Endothelial cell (in vitro differentiated cells): Measurements from ENCODE around the gene SRRT. TPM values are rescaled to one million over a fixed set of nuclear protein-coding genes. Genes with fewer than 3 reads are reported as not detected.

Experiments used
- DNase-seq: peaks from one replicate; pipeline ENCODE4 v3.0.0; 2021; ENCODE audit warnings: low spot score
- H3K27ac Mint-ChIP-seq: one replicate; pipeline ENCODE4 v1.8.0; 2021; ENCODE audit warnings: mixed read lengths, inconsistent platforms; ENCODE audit not compliant: unreplicated experiment
- H3K27me3 Mint-ChIP-seq: one replicate; pipeline ENCODE4 v1.8.0; 2021; ENCODE audit warnings: mild to moderate bottlenecking, moderate library complexity, mixed read lengths, inconsistent platforms; ENCODE audit not compliant: unreplicated experiment
- H3K36me3 Mint-ChIP-seq: one replicate; pipeline ENCODE4 v1.8.0; 2021; ENCODE audit warnings: mild to moderate bottlenecking, low read depth, mixed read lengths, inconsistent platforms; ENCODE audit not compliant: unreplicated experiment
- H3K4me1 Mint-ChIP-seq: one replicate; pipeline ENCODE4 v1.8.0; 2021; ENCODE audit warnings: mild to moderate bottlenecking, mixed read lengths, inconsistent platforms; ENCODE audit not compliant: unreplicated experiment
- H3K4me3 Mint-ChIP-seq: one replicate; pipeline ENCODE4 v1.8.0; 2021; ENCODE audit warnings: mild to moderate bottlenecking, mixed read lengths, inconsistent platforms; ENCODE audit not compliant: unreplicated experiment
- H3K9me3 Mint-ChIP-seq: one replicate; pipeline ENCODE4 v1.8.0; 2021; ENCODE audit warnings: mixed read lengths, inconsistent platforms; ENCODE audit not compliant: unreplicated experiment
- CTCF ChIP-seq: fragments of 200-600 bp; sonication (generic); IDR thresholded peaks from one replicate; pipeline ENCODE4 v1.5.0; 2021; ENCODE audit warnings: antibody characterized with exemption; ENCODE audit not compliant: unreplicated experiment
- total RNA-seq: library from RNA; stranded (reverse); fragmentation: NEBNext Ultra II Directional; extraction: Animal tissue kit (Norgen Biotek cat#: 25700); gene quantifications from one replicate; pipeline ENCODE4 v1.2.1, GENCODE V29; 2021; ENCODE audit not compliant: unreplicated experiment

SRRT gene
- total RNA-seq, 1 donor from 2014 or later = 173 TPM

GRCh38 chr7:100895701-100895955, 20.7 kb downstream of the SRRT start, which contains the start of gene ACHE:
Gene ACHE (minus strand): TSS chr7:100895888. CDS start chr7:100894232, 1,656 bp downstream.
- peaks cover 17% of the 10 kb centered on the region for H3K4me1 Mint-ChIP-seq
- peak within 1 kb of the TSS; percentile 85 for H3K4me3 Mint-ChIP-seq
- H3K27ac Mint-ChIP-seq = peak within 1 kb of the TSS; percentile 26
- no peak for TF ChIP-seq CTCF
- H3K27me3 Mint-ChIP-seq = peaks cover 23% of the 10 kb centered on the region
- H3K9me3 Mint-ChIP-seq = no peaks in the 10 kb centered on the region
- DNase-seq = no peak
- peaks cover 4% of the 10 kb centered on the region for H3K36me3 Mint-ChIP-seq

- H3K4me3 Mint-ChIP-seq = peak overlapping the region; percentile 85
- H3K27ac Mint-ChIP-seq = peak overlapping the region; percentile 26
- peaks cover 17% of the 10 kb centered on the region for H3K4me1 Mint-ChIP-seq
- peaks cover 23% of the 10 kb centered on the region for H3K27me3 Mint-ChIP-seq
- no peaks in the 10 kb centered on the region for H3K9me3 Mint-ChIP-seq
- peaks cover 4% of the 10 kb centered on the region for H3K36me3 Mint-ChIP-seq
- DNase-seq = no peak
- no peak for TF ChIP-seq CTCF
Measured at GRCh38 chr7:100895956-100896731, 21.2 kb downstream of the SRRT start.

GRCh38 chr7:100896732-100897608, 22.1 kb downstream of the SRRT start:
- Mint-ChIP-seq H3K9me3 (no peaks in the 10 kb centered on the region), H3K27ac (no peak overlapping the region), H3K4me3 (no peak overlapping the region), H3K36me3 (peaks cover 4% of the 10 kb centered on the region), H3K4me1 (peaks cover 11% of the 10 kb centered on the region), H3K27me3 (peaks cover 17% of the 10 kb centered on the region)
- DNase-seq = peak; percentile 66
- TF ChIP-seq CTCF = peak; percentile 77

- TF ChIP-seq CTCF = no peak
- no peak for DNase-seq
- Mint-ChIP-seq H3K36me3 (peaks cover 4% of the 10 kb centered on the region), H3K27me3 (peaks cover 13% of the 10 kb centered on the region), H3K27ac (peak overlapping the region; percentile 42), H3K4me1 (peaks cover 6% of the 10 kb centered on the region), H3K4me3 (peak overlapping the region; percentile 56), H3K9me3 (no peaks in the 10 kb centered on the region)
Measured at GRCh38 chr7:100897772-100898454, 23.0 kb downstream of the SRRT start.
